GM21360 (cell line): ENCODE data around the gene APBA2.

Experiments
- ATAC-seq: cut with Tn5 transposase; IDR thresholded peaks from one replicate; pipeline ENCODE4 v1.9.1; 2021; ENCODE audit warnings: mild to moderate bottlenecking, moderate library complexity; ENCODE audit not compliant: unreplicated experiment

Gene APBA2

DNA sequence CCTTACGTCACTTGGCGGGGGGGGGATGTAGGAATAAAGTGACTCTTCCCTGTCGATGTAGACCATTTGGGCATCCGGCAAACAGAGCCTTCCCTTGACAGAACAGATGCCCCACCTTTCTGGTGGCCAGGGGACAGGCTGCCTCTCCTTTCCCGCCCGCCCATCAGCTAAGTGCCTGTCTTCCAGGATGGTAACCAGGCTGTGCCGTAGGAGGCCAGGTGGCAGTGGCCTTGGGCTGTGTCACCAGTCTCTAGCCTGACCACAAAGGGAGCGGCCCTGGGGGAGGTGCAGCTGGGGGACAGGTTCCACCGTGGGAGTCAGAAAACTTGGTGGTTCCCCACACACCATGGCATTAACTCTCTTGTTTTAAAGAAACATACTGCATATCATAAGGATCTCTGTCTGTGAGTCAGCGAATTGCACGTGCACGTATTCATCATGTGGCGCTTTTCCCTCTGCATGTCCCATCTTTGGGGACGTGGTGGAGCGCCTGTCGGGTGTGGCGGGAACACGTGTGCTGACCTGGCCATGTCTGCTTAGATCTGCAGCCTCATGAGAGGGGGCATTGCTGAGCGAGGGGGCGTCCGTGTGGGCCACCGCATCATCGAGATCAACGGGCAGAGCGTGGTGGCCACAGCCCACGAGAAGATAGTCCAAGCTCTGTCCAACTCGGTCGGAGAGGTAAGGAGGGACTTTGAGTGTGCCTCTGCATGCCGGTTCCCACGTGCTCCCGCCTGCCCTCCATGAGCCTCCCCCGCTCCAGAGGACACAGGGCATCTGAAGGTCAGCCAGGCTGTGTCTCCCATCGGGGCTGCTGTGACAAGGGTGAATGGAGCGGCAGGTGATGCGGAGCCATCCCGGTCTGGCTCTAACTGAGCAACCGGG is 227.8 kb downstream of the APBA2 start:
- ATAC-seq: no peak

DNA sequence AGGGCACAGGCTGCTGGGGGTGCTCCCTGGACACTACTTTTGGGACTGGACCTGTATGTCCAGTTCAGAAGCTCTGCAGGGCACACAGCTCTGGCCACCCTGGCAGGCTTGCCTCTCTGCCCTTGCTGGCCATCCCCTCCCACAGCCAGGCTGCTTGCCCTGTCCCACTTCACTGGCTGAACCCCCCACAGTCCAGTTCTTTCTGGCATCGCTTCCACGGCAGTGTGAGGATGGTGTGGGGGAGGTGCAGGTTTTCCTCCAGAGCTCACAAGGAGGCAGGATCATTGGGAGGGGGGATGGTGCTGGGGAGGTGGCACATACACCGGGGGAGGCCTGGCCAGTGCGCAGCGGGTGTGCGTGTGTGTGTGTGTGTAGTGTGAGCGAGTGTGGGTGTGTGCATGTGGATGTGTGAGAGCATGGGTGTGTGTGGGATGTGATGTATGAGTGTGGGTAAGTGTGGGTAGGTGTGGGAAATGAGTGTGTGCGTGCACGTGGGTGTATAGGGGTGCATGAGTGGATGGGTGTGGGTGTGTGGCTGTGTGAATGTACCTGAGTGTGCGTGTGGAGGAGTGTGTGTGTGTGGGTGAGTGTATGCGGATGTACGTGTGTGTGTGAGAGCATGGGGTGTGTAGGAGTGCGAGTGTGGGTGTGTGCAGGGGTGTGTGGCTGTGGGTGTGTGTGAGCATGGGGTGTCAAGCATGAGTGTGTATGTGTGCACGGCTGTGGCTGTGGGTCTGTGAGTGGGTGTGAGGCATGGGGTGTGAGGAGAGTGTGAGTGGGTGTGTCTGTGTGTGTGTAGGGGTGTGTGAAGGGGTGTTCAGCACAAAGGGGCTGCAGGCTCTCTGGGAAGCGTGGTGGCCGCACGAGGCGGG is 228.7 kb downstream of the APBA2 start:
- ATAC-seq: no peak

DNA sequence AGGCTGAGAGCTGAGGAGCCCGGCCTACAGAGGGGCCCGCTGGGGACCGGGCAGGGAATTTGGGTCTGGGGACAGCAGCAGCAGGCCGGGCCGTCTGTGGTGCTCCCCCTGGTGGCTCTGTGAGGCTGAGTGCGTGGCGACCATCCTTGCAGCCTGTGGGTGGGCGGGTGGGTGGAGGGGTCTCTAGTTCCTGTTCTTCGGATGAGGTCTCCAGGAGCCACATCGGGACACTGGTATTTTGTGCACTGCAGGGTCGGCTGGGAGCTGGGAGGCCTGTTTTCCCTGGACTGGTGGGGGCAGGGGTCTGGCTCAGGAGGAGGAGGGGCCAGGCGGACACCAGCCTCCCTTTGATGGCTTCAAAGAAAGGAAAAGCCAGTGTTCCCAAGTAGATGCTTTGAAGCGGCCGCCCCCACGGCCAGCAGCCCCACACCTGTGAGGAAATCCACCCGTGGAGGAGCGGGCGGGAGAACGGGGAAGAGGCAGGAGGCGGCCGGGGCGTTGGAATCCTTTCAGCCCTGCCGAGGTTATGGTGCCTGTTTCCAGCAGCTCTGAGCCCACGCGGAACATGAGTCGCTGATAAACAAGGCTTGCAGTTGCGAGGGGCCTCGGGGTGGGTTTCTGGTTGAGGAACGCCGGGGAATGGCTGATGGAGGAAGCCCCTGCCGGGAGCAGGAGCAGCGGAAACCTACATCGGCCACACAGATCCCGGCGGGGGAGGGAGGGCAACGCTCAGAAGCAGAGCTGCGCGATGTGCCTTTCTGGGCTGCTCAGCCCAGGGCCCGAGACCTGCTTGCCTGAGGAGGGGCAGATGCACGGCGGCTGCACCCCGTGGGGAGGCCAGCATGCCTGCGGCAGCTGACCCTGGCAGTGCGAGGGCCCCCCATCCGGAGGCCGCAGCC is 229.6 kb downstream of the APBA2 start:
- no peak for ATAC-seq

DNA sequence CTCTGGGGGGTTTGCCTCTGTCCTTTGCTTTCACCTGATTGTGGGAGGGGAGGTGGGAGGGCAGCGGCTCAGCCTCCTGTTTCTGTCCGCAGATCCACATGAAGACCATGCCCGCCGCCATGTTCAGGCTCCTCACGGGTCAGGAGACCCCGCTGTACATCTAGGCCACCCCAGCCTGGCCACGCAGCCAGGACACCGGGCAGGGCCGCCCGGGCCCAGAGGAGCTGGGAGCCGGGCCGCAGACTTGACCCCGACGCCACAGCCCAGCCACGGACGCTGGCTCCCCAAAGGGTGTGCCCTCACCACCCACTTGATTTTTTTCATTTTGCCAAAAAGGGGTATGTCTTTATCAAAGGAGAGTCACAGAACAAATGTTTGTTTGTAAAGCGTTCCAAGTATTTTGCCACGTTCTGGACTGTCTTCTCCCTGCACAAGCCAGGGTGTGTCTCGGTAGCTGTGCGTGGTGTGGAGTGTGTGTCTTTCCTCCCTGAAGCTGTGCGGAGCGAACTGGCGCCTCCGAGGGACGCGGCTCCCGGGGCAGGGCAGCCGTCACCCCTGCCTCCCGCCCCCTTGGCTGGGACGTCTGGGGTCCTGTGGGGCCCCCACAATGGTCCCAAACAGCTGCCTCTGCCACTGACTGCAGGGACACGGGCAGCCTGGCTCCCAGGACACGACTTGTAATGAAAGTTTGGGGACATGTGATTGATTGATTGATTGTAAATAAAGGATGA is 231.4 kb downstream of the APBA2 start:
- ATAC-seq: no peak

DNA sequence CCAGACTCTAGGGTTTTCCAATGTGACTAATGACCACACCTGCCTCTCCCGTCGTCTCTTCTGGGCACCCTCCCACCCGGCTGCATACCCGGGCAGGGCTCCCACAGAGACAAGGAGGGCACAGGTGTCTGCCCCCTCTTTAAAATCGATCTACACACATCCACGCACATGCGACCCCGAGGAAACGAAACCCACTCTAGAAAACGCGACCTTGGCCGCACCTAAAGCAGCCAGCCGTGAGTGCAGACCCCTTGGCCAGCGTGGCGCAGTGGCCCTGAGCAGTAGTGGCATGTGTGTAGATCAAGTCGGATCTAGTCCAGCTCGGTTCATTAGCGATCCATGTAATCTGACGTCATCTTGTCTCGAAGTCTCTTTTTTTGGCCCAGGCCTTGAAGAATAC is 232.0 kb downstream of the APBA2 start:
- no peak for ATAC-seq

DNA sequence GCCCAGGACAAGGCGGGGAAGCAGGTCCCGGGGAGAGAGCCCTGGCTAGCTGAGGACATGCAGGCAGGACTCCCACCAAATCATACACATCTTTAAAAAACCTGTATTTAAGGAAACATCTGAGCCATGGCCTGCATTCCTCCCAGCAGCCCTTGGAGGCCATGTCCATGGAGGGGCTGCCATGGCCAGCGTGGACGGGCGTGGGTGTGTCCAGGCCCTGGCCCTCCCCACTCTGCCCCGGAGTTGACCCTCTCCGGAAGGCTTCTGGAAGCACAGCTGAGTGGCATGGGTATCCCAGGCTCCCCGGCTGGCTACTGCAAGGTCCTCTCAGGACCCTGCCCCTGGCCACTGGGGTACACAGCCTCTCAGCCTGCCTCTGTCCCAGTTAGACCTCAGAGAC is 234.1 kb downstream of the APBA2 start:
- ATAC-seq: no peak

DNA sequence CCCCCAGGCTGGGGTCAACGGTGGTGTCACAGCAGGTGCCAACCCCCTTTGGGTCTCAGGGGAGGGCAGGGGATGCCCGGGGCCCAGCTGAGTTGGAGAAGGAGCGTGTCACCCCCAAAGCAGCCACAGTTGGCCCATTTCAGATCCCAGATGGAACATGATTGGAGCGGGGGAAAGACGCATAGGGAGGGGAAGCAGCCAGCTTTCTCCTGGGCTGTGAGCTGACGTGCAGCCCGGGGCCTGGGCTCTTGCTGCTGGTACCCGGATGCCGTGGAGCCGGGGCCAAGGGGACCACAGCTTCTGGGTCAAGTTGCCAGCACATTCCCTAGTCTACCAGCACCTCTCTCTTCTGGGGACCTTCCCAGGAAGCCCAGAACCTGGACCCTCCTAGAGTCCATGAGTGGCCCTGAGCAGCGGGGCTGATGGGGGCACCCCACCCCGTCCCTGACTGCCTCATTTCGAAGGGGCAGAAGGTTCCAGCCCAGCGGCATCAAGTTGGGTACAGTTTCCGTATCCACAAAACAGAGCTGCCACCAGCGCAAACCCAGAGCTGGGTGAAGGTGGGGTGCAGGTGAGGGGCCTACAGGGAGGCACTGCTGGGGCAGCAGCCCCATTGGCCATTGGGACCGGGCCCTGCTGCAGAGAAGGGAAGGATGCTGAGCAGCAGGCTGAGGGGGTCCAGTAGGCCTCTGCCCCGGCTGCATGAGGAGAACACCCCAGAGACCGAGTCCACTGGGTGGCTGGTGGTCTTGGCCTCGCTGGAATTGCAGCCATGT is 235.0 kb downstream of the APBA2 start:
- ATAC-seq: no peak

DNA sequence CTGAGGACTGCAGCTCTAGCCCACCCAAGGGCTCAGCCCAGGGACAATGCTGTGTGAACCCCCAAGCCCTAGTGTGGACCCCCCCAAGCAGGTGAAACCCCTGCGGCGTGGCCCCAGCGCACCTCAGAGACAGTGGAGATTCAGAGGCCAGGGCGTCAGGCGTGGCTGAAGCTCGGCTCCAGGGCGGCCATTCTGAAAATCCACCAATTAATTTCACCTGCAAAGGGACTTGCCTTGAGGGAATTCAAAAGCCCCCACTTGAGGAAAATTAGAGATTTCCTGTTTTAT is 235.5 kb downstream of the APBA2 start:
- no peak for ATAC-seq

DNA sequence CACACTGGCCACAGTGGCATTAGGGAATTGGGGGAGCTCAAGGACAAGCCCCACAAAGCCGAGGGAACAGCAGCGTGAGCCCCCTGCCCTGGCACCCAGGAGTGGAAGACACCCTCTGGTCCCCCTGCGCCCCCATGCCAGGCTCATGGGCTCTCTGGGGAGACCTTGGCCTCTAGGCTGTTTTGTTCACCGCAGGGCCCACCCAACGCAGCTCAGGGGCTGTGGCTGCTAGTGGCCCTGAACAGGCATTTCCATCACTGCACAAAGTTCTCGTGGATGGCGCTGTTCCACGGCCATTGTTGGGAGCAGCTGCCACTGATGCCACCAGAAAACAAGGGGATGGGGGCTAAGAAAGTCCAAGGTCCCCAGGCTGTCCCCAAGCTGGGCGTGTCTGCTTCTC is 236.1 kb downstream of the APBA2 start:
- ATAC-seq: no peak

DNA sequence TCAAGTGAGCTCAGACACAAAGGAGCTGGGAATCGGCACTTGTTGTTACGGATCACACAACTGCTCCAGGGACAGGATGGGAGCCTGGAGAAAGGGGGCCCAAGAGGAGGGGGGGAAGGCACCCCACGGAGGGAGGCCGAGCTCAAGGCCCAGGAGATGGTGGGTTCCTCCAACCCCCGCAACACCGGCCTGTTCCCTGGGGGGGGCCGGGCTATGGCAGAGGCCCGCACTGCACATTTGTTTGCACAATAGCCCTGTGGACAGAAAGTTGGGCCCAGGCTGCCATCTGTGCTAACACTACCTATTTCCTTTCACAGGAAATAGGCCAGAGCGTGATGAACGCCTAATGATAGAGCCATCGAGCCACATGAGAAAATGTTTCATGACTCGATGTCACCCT is 236.7 kb downstream of the APBA2 start:
- ATAC-seq: no peak

DNA sequence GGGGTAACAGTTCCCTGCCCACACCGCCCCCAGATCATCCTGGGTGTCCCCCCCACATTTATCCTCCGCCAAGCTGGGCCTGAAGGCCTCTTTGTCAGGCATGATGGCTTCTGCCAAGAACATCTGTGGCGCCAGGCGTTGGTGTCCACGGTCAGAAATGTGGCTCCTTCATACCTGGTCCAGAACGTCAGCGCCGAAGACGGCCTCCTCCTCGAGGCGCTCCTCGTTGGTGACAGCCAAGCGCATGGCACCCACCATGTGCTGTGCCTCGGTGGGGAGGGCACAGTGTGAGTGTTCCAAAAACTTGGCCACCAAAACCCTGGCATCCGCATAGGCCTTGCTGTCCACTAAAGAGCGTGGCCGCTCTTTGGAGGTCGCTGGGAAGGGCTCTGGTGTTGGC is 237.4 kb downstream of the APBA2 start:
- no peak for ATAC-seq

DNA sequence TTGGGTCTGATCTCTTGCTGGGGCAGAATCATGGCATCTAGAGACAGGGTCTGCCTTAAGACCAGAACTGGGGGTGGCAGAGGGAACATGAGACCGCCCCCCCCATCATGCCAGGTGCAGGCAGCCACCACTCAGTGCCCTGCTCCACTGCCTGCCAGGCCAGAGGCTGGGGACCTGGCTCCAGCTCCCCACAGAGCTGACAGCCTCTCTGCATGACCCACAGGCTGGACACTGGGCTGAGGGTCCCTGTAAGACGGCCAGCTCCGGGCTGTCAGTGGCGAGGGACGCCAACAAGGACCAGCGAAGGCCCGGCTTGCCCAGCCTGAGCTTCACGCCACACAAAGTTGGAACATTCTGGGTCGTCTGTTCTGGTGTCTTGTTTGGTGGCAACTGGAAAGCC is 238.2 kb downstream of the APBA2 start:
- no peak for ATAC-seq

DNA sequence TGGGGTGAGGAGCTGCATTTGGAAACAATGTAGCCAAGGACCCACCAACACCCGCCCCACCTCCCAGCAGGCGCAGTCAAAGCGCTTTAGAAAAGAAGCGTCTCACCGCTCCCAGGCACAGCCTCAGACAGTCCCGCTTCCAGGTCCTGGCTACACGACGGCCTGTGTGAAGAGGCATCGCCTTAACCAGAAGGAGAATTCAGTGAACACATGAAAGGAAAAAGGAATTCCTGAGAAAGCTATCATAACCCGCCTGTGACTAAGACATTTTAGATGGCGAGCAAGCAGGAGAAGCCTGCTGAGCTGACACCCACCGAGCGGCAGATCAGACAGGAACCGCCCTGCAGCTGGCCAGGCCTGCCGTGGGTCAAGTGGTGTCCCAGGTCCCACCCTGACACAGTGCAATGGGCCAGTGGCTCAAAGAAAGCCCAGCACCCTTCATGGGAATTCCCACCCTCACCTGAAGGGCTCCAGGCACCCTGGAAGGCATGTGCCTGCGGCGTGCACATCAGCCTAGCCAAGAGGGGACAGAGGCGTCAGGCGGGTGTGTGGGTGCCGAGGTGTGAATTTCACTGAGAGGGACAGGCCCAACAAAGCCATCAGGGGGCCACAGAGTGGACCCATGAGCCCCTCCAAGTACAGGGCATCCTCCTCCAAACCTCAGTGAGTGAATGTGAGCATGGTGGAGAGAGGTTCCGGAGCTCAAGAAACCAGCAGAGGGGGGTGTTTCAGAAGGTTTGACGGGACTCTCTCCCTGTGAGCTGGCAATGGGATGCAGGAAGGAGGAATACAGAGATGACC is 239.0 kb downstream of the APBA2 start:
- no peak for ATAC-seq

DNA sequence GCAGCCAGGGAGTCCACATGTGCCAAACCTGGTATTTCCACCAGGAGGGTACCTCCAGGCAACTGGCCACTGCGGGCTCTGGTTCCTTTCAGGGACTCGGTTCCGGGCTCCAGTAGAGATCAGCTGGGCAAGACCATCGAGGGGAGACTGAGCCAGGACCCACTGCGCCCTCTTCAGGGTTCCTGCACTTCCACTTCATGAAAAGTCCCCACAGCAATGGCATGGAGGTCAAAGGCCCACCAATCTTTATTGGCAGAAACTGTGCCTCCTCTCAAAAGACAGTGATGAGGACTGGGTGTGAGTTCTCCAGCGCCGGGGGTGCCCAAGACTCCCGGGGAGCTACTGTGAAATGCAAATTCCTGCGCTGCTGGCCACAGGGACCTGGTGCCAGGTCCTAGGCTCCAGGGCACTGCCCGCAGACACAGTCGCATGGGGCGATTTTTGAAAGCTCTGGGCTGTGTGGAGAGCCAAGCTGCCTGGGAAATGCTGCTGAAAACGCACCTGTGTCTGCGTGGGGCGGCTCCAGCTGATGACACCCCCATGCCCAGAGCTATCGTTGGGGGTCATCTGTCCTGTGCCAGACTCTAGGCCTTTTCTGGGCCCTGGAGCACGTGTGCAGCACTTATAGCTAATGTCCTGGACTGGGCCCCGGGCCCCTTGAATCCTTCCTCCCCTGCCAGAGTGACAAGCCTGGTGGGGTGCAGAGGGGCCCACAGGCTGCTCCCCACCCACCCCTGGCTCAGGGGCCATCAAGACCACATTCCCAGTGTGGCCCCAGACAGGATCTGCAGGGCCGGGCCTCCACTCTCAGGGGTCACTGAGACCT is 239.8 kb downstream of the APBA2 start:
- ATAC-seq: no peak

DNA sequence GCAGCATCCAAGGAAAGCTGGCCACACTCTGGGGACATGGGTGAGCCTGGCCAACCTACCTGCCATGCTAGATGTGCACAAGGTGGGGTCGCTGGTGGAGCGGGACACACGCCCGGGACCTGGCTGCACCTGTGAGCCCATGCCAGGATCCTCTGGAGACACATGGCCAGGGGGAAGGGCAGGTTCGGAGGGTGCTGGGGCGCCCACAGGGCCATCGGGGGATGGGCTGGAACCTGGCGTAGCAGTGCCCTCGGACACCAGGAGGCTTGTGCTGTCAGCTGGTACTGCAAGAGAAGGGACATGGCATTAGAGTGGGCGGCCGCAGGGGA is 240.4 kb downstream of the APBA2 start:
- ATAC-seq: no peak

DNA sequence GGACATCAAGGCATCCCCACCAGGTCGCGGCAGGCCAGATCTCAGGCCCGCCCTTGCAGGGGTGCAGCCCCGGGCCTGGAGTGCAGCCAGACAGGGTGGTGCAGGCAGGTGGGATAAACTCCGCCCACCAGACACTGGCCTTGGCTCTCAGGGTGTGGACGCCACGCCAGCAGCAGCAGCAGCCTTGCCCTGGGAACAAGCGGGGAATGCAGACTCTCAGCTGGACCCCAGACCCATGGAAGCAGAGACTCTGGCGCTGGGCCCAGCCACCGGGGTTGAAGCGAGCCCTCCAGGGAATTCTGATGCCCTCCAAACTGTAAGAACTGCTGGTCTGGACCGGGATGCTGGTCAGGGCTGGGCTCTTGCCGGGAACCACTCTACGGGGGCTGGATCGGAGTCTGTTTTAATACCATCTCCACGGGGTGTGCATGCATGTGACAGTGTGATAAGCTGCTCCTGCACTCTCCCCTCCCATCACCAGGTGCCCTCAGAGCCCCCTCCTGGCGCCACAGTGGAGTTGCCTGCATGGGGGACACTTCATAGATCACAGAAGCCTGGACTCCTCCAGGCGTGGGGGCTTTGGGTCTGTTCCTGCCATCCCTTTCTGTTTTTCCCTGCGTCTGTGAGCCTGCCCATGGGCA is 241.2 kb downstream of the APBA2 start:
- no peak for ATAC-seq

DNA sequence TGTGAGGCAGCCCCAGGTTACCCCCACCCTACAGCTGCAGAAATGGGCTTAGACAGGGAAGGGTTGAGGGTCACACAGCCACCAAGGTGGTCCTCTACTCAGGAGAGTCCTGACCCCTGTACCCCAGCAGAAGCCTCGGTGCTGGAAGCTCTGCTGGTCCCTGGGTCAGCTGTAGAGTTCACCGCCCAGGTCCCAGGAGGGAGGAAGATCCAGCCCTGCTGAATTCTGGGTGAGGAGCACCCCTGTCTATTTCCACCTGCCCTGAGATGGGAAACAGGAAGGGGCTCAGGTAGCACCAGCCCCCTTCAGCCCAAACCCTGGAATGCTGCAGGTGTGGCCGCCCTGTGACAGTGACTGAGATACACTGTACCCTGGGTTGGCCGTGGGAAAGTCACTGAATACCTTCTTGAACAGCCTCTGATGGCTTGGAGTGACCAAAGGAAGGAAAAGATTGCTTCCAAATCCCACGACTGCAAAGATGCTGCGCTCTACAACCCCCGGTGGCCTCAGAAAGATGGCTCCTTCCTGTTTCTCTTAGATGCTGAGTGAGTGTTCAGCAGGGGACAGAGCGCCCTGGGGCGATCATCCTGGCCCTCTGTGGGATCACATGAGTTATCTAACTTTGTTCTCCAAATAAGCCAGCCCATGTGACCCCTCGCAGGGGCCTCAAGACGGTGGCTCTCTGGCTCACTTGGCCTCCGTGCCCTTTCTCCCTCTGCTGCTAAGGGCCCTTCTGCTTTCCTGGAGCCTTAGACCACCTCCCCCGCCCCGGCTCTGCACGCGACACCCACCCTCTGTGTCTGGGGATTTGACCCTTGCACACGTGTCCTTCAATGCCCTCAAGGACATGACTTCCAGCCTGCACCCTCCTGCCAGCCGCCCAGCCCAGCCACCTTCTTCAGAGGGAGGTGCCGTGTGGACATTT is 242.0 kb downstream of the APBA2 start:
- ATAC-seq: no peak
